SK-N-SH (cell line): Measurements from ENCODE around the gene MIF. TPM values are rescaled to one million over a fixed set of nuclear protein-coding genes. Genes with fewer than 3 reads are reported as not detected.

Experiments
- CTCF ChIA-PET: fragments of 300-600, 350-600 bp; formaldehyde crosslinking; extraction: SDS; loops from one replicate; lab custom pipeline; 2021; lab: Yijun Ruan, JAX
- POLR2A ChIA-PET: fragments of 350-600 bp; sonication (Branson Sonifier 250); formaldehyde crosslinking; extraction: SDS; loops from one replicate; lab custom pipeline; 2020; ENCODE audit warnings: antibody characterized with exemption, inconsistent platforms; lab: Yijun Ruan, JAX
- DNase-seq: peaks from one replicate; pipeline ENCODE4 v3.0.0; 2012
- H2AFZ ChIP-seq: fragments of 200-600 bp; sonication (generic); 2 replicates; pipeline ENCODE4 v1.8.1; 2016; ENCODE audit warnings: antibody characterized with exemption, mild to moderate bottlenecking, low read depth
- H3F3A ChIP-seq: fragments of 200-600 bp; sonication (generic); replicated peaks from 2 replicates; pipeline ENCODE3; 2016; ENCODE audit warnings: antibody characterized with exemption, mild to moderate bottlenecking; ENCODE audit not compliant: insufficient read depth
- H3K27ac ChIP-seq, 2 experiments: fragments of 200-500 bp in 1 of 2; fragments of 200-600 bp in 1 of 2; sonication (Bioruptor generic) in 1 of 2; sonication (generic), shearing (Covaris generic) in 1 of 2; 2 replicates each; pipeline versions ENCODE4 v1.5.1 to v1.6.1; 2014 to 2016; ENCODE audit warnings: low read depth in 2 of 2, inconsistent platforms in 1 of 2, low read length in 1 of 2, mild to moderate bottlenecking in 1 of 2, mixed read lengths in 1 of 2
- H3K27me3 ChIP-seq: fragments of 200-600 bp; sonication (generic), shearing (Covaris generic); 2 replicates; pipeline ENCODE4 v1.6.1; 2016; ENCODE audit warnings: mixed run types; ENCODE audit not compliant: insufficient read depth
- H3K36me3 ChIP-seq, 2 experiments: fragments of 200-500 bp in 1 of 2; fragments of 200-600 bp in 1 of 2; sonication (Bioruptor generic) in 1 of 2; sonication (generic) in 1 of 2; replicated peaks in 1 of 2; 2 replicates each; pipeline versions ENCODE3 to v1.5.1; 2014 to 2016; ENCODE audit warnings: low read length in 1 of 2, mild to moderate bottlenecking in 1 of 2; ENCODE audit not compliant: insufficient read depth in 2 of 2, control insufficient read depth in 1 of 2
- H3K4me1 ChIP-seq, 2 experiments: fragments of 200-500 bp in 1 of 2; fragments of 200-600 bp in 1 of 2; sonication (Bioruptor generic) in 1 of 2; sonication (generic), shearing (Covaris generic) in 1 of 2; 2 replicates each; pipeline versions ENCODE4 v1.5.1 to v1.6.1; 2014 to 2016; ENCODE audit warnings: low read depth in 1 of 2, low read length in 1 of 2, mixed run types in 1 of 2; ENCODE audit not compliant: insufficient read depth in 2 of 2, control insufficient read depth in 1 of 2
- H3K4me2 ChIP-seq: fragments of 200-600 bp; sonication (generic), shearing (Covaris generic); 2 replicates; pipeline ENCODE4 v1.6.1; 2017; ENCODE audit warnings: mixed run types
- H3K4me3 ChIP-seq, 2 experiments: fragments of 200-500 bp in 1 of 2; fragments of 200-600 bp in 1 of 2; sonication (Bioruptor generic) in 1 of 2; sonication (generic), shearing (Covaris generic) in 1 of 2; 2 replicates each; pipeline versions ENCODE4 v1.5.1 to v1.8.1; 2014 to 2016; ENCODE audit warnings: low read depth in 2 of 2, inconsistent platforms in 1 of 2, low read length in 1 of 2, mild to moderate bottlenecking in 1 of 2, mixed read lengths in 1 of 2, moderate library complexity in 1 of 2
- H3K79me2 ChIP-seq: fragments of 200-600 bp; sonication (generic); 2 replicates; pipeline ENCODE4 v1.8.1; 2017; ENCODE audit warnings: mild to moderate bottlenecking; ENCODE audit not compliant: insufficient read depth
- H3K9ac ChIP-seq: fragments of 200-600 bp; sonication (generic); 2 replicates; pipeline ENCODE4 v1.6.1; 2017; ENCODE audit warnings: mixed run types
- H3K9me2 ChIP-seq: fragments of 200-600 bp; sonication (generic); 2 replicates; pipeline ENCODE4 v1.6.1; 2017; ENCODE audit warnings: mixed run types
- H3K9me3 ChIP-seq: fragments of 200-600 bp; sonication (generic); 2 replicates; pipeline ENCODE4 v1.6.1; 2017; ENCODE audit warnings: mixed run types, mild to moderate bottlenecking, moderate library complexity
- H4K20me1 ChIP-seq: fragments of 200-600 bp; sonication (generic); 2 replicates; pipeline ENCODE4 v1.6.1; 2017; ENCODE audit warnings: mild to moderate bottlenecking, mixed run types; ENCODE audit not compliant: insufficient read depth
- EP300 ChIP-seq, 2 experiments: IDR thresholded peaks; 2 replicates each; pipeline versions ENCODE4 v1.4.0 to v1.6.1; 2012; ENCODE audit warnings: borderline replicate concordance in 1 of 2, low read depth in 1 of 2, low read length in 1 of 2
- EZH2phosphoT487 ChIP-seq: fragments of 200-600 bp; sonication (generic); IDR thresholded peaks from 2 replicates; pipeline ENCODE4 v1.6.1; 2017; ENCODE audit warnings: low read depth, mixed run types, mild to moderate bottlenecking, antibody characterized with exemption, moderate library complexity, borderline replicate concordance
- FOSL2 ChIP-seq: IDR thresholded peaks from 2 replicates; pipeline ENCODE4 v1.4.0; 2012; ENCODE audit warnings: low read depth, mild to moderate bottlenecking, moderate library complexity, borderline replicate concordance
- FOXJ3 ChIP-seq: sonication (generic); formaldehyde crosslinking; IDR thresholded peaks from 2 replicates; pipeline ENCODE4 v1.5.1; 2020; ENCODE audit warnings: mild to moderate bottlenecking, missing genetic modification reagents
- GABPA ChIP-seq: IDR thresholded peaks from 2 replicates; pipeline ENCODE4 v1.4.0; 2012; ENCODE audit warnings: low read depth, mild to moderate bottlenecking
- JUND ChIP-seq: IDR thresholded peaks from 2 replicates; pipeline ENCODE4 v1.4.0; 2012
- MEF2A ChIP-seq: IDR thresholded peaks from 2 replicates; pipeline ENCODE4 v1.4.0; 2012; ENCODE audit warnings: low read depth, borderline replicate concordance
- NRF1 ChIP-seq: IDR thresholded peaks from 2 replicates; pipeline ENCODE4 v1.6.1; 2012; ENCODE audit warnings: low read depth, mild to moderate bottlenecking, low read length
- RFX5 ChIP-seq: IDR thresholded peaks from 2 replicates; pipeline ENCODE4 v1.6.1; 2012; ENCODE audit warnings: mild to moderate bottlenecking, improper control_type of control experiment, low read length
- RXRA ChIP-seq: IDR thresholded peaks from 2 replicates; pipeline ENCODE4 v1.4.0; 2012; ENCODE audit warnings: low read depth, mild to moderate bottlenecking, borderline replicate concordance
- SMC3 ChIP-seq: IDR thresholded peaks from 2 replicates; pipeline ENCODE4 v1.6.1; 2012; ENCODE audit warnings: low read depth, low read length, improper control_type of control experiment
- TEAD4 ChIP-seq: IDR thresholded peaks from 2 replicates; pipeline ENCODE4 v1.4.0; 2012; ENCODE audit warnings: mild to moderate bottlenecking, borderline replicate concordance; ENCODE audit not compliant: insufficient read depth
- YY1 ChIP-seq: IDR thresholded peaks from 2 replicates; pipeline ENCODE4 v1.4.0; 2012; ENCODE audit warnings: low read depth, mild to moderate bottlenecking
- WGBS: methylation state at CpG from one replicate; pipeline ENCODE4 v1.1.6; 2017; ENCODE audit warnings: low lambda C conversion rate; 5-methylcytosine and 5-hydroxymethylcytosine counted together
- polyA plus RNA-seq, 3 experiments: library from polyadenylated mRNA; depleted of rRNA; stranded (reverse); fragments of >200 nt; gene quantifications; 2 replicates each; pipeline ENCODE4 v1.2.3, GENCODE V29; 2012
- TF ChIP-seq, protein P1 (sequence below): IDR thresholded peaks from 2 replicates; pipeline ENCODE4 v1.4.0; 2012; ENCODE audit warnings: low read depth, borderline replicate concordance
- TF ChIP-seq, protein P2 (sequence below): IDR thresholded peaks from 2 replicates; pipeline ENCODE4 v1.6.1; 2012; ENCODE audit warnings: mild to moderate bottlenecking, low read depth, low read length, moderate library complexity

The MIF gene
- polyA plus RNA-seq, 1 of the 3 experiments (the other 2 are of a cell fraction), result 565 TPM

DNA sequence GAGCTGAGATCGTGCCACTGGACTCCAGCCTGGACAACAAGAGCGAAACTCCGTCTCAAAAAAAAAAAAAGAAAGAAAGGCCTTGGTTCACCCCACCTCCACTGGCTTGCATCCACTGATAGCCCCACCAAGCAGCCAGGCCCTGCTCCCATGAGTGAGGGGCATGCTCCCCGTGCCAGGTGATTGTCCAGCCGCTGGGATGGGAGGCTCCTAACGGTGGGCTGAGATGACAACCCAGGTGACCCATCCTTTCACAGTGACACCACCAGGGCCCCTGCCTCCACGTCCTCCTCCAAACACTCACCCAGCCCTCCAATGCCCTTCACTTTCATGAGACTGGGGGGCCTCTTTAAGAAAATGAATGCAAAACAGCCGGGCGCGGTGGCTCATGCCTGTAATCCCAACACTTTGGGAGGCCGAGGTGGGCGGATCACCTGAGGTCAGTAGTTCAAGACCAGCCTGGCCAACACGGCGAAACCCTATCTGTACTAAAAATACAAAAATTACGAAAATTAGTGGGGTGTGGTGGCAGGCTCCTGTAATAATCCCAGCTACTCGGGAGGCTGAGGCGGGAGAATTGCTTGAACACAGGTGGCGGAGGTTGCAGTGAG, 46.8 kb upstream of the MIF start:
- WGBS, result 91% methylated on average over 14 of the region's 18 CpGs
- no peaks in the 10 kb centered on the region for H3K79me2 ChIP-seq
- peaks cover 4 to 36% of the 10 kb centered on the region in 2 experiments for H3K4me1 ChIP-seq
- H3K27me3 ChIP-seq, result no peaks in the 10 kb centered on the region
- DNase-seq, result no peak
- H4K20me1 ChIP-seq, result no peaks in the 10 kb centered on the region
- TF ChIP-seq YY1 (no peak), RFX5 (no peak), SMC3 (no peak), NRF1 (no peak), FOXJ3 (no peak), TEAD4 (no peak), FOSL2 (no peak), EP300 (IDR thresholded peaks at IDR 0.05; ENCODE audit: borderline replicate concordance in 1 of 2, low read depth in 1 of 2, low read length in 1 of 2) (no peak), MEF2A (no peak), RXRA (no peak), EZH2phosphoT487 (no peak), JUND (no peak), GABPA (no peak)
- TF ChIP-seq, protein P1, sequence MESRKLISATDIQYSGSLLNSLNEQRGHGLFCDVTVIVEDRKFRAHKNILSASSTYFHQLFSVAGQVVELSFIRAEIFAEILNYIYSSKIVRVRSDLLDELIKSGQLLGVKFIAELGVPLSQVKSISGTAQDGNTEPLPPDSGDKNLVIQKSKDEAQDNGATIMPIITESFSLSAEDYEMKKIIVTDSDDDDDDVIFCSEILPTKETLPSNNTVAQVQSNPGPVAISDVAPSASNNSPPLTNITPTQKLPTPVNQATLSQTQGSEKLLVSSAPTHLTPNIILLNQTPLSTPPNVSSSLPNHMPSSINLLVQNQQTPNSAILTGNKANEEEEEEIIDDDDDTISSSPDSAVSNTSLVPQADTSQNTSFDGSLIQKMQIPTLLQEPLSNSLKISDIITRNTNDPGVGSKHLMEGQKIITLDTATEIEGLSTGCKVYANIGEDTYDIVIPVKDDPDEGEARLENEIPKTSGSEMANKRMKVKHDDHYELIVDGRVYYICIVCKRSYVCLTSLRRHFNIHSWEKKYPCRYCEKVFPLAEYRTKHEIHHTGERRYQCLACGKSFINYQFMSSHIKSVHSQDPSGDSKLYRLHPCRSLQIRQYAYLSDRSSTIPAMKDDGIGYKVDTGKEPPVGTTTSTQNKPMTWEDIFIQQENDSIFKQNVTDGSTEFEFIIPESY, result no peak
- TF ChIP-seq, protein P2, sequence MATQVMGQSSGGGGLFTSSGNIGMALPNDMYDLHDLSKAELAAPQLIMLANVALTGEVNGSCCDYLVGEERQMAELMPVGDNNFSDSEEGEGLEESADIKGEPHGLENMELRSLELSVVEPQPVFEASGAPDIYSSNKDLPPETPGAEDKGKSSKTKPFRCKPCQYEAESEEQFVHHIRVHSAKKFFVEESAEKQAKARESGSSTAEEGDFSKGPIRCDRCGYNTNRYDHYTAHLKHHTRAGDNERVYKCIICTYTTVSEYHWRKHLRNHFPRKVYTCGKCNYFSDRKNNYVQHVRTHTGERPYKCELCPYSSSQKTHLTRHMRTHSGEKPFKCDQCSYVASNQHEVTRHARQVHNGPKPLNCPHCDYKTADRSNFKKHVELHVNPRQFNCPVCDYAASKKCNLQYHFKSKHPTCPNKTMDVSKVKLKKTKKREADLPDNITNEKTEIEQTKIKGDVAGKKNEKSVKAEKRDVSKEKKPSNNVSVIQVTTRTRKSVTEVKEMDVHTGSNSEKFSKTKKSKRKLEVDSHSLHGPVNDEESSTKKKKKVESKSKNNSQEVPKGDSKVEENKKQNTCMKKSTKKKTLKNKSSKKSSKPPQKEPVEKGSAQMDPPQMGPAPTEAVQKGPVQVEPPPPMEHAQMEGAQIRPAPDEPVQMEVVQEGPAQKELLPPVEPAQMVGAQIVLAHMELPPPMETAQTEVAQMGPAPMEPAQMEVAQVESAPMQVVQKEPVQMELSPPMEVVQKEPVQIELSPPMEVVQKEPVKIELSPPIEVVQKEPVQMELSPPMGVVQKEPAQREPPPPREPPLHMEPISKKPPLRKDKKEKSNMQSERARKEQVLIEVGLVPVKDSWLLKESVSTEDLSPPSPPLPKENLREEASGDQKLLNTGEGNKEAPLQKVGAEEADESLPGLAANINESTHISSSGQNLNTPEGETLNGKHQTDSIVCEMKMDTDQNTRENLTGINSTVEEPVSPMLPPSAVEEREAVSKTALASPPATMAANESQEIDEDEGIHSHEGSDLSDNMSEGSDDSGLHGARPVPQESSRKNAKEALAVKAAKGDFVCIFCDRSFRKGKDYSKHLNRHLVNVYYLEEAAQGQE, result no peak
- no peak overlapping the region for H2AFZ ChIP-seq
- no peaks in the 10 kb centered on the region for H3K9me3 ChIP-seq
- peak overlapping the region in 1 of 2 experiments; percentile 91; a peak in 2 of 4 replicates for H3K27ac ChIP-seq
- H3K36me3 ChIP-seq, result no peaks in the 10 kb centered on the region
- ChIA-PET POLR2A (interaction anchor here (0.6 to 2.5 kb wide), 4 partner anchors 10 to 370 kb away, joined by 3 to 9 read pairs (median 6); partner anchors contain the start of genes MIF and SLC2A11), CTCF (interaction anchor here (0.9 to 10.1 kb wide), 7 partner anchors 11 to 888 kb away, joined by 3 to 277 read pairs (median 5); partner anchors contain the start of genes C22orf15, CHCHD10, MMP11 and SMARCB1)
- no peaks in the 10 kb centered on the region for H3F3A ChIP-seq
- no peak overlapping the region for H3K4me3 ChIP-seq
- H3K4me2 ChIP-seq, result no peak overlapping the region
- H3K9ac ChIP-seq, result no peak overlapping the region
- no peaks in the 10 kb centered on the region for H3K9me2 ChIP-seq
